HG03196 (cell line): ENCODE measurements around the gene PLPP1.

Experiments used
- ATAC-seq: cut with Tn5 transposase; IDR thresholded peaks from one replicate; pipeline ENCODE4 v1.9.1; 2021; ENCODE audit not compliant: unreplicated experiment

PLPP1 gene

DNA sequence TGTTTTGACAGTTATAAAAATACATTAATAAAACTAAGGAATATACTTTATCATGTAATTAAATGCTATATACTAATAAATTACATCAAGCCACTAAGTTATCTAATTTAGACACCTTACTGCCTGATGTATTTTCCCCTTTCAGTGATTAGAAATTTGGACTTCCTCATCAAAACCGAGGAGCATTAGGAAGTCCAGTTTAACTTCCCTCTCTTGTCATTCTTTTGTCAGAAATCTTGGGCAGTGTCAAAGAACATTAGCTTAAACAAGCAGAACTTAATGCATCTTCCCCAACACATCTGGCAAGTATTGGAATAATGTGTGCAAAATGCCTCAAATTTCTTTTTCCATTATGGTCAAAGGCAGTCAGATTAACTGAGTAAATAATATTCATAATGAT, 81.6 kb downstream of the PLPP1 start:
- ATAC-seq = no peak

DNA sequence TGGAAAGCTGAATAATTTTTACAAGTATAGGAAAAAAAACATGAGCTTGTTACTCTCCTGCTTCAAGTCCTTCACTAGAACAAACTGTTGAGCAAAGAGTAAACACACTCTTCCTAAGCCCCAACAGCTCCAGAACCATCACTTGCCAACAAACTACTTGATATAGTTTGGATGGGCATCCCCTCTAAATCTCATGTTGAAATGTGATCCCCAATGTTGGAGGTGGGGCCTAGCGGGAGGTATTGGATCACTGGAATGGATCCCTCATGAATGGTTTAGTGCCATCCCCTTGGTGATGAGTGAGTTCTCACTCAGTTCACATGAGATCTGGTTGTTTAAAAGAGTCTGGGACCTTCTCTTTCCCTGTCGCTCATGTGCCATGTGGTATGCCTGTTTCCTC, 82.8 kb downstream of the PLPP1 start:
- no peak for ATAC-seq

GRCh38 chr5:55450050-55450765, 84.6 kb downstream of the PLPP1 start:
- no peak for ATAC-seq

- no peak for ATAC-seq
These were observed 88.0 kb downstream of the PLPP1 start for GRCh38 chr5:55446640-55447351.

- no peak for ATAC-seq
These were observed 89.0 kb downstream of the PLPP1 start for GRCh38 chr5:55445791-55446190.

DNA sequence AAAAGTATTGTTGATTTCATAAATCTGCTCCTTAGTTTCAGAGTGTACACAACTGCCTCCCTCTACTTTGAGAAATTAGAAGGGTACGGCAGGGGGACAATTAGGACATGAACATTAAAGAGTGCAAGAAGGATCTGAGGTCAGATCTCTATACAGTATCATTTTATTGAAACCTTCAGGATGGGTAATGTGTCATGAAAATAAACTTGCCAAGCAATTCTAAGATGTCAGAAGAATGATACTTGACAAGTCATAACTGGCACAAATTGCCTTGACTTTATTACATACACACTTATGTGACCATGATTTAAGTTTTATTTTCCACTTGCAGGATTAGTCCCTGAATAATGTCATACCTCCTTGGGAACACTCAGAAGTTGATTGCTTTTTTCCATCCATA, 92.8 kb downstream of the PLPP1 start:
- ATAC-seq = no peak

GRCh38 chr5:55441107-55441771, 93.5 kb downstream of the PLPP1 start:
- no peak for ATAC-seq

- no peak for ATAC-seq
These were observed 94.5 kb downstream of the PLPP1 start for GRCh38 chr5:55440188-55440646.

DNA sequence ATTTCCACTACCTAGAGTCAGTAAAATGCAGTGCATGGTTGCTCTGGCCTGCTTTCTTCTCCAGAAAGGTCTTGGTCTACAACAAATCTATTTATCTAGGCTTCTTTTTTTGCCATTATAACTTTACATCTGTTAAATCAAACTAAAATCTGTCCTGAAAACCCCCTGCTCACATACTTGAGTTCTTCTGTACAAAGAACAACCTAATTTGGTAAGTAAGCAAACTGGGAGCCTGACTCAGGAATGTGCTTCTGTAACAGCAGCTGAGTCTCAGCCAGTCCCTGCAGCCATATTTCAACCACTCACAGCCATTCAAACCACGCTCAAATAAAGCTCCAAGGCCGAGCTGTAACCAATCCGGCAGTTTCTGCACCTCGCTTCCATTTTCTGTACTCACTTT, 95.8 kb downstream of the PLPP1 start:
- ATAC-seq = no peak

DNA sequence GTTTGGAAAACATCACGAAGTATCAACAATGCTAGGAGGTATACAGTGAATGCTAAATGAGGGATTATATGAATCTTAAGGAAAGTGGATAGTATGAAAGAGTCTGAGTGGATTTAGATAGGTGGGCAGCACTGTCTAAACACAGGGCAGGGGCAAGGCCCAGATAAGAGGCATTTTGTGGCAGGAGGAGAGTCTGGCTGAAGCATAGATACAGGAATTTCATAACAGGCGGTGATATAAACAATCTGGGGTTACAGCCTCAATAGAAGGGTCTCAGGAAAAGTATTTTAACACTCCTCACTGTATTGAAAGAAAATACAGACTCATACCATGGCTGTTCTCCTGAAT, 96.9 kb downstream of the PLPP1 start:
- ATAC-seq = no peak

- ATAC-seq = no peak
These were observed 97.3 kb downstream of the PLPP1 start for GRCh38 chr5:55437452-55437851.

DNA sequence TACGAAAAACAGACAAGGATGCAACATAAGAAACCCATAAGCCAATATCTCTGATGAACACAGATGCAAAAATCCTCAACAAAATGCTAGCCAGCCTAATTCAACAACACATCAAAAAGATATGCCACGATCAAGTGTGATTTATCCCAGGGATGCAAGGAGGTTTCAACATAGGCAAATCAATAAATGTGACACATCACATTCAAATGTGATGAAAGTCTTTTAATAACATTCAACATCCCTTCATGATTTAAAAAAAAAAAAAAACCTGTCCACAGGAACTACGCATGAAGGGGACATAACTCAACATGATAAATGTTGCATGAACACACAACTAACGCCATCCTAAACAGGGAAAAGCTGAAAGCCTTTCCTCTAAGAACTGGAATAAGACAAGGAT, 102.2 kb downstream of the PLPP1 start:
- no peak for ATAC-seq

- no peak for ATAC-seq
These were observed 105.0 kb downstream of the PLPP1 start for GRCh38 chr5:55429613-55430253.

- no peak for ATAC-seq
These were observed 105.5 kb downstream of the PLPP1 start for GRCh38 chr5:55429221-55429612.

GRCh38 chr5:55427157-55427556, 107.6 kb downstream of the PLPP1 start:
- ATAC-seq = no peak

- ATAC-seq = no peak
These were observed 108.3 kb downstream of the PLPP1 start for GRCh38 chr5:55426455-55426854.

DNA sequence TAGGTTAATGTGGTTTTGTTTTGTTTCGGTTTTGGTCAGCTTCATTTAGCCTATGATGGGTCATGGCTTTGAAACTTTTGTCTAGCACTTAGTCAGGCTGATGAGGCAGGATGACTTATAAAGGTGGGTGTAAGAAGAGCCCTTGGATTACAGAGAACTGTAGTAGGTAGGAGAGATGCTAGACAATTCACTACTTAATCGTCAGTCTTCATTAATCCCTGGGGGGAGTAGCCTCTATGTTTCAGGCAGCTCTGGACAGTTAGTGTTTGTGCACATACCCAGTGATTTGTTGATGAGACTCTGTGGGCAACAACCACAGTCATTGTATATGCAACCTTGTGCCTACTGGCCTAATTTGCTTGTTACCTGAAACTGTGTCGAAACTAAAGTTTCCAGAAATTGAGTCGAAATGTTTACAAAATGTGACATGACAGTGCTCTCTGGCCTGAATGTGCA, 113.7 kb downstream of the PLPP1 start:
- ATAC-seq = no peak

DNA sequence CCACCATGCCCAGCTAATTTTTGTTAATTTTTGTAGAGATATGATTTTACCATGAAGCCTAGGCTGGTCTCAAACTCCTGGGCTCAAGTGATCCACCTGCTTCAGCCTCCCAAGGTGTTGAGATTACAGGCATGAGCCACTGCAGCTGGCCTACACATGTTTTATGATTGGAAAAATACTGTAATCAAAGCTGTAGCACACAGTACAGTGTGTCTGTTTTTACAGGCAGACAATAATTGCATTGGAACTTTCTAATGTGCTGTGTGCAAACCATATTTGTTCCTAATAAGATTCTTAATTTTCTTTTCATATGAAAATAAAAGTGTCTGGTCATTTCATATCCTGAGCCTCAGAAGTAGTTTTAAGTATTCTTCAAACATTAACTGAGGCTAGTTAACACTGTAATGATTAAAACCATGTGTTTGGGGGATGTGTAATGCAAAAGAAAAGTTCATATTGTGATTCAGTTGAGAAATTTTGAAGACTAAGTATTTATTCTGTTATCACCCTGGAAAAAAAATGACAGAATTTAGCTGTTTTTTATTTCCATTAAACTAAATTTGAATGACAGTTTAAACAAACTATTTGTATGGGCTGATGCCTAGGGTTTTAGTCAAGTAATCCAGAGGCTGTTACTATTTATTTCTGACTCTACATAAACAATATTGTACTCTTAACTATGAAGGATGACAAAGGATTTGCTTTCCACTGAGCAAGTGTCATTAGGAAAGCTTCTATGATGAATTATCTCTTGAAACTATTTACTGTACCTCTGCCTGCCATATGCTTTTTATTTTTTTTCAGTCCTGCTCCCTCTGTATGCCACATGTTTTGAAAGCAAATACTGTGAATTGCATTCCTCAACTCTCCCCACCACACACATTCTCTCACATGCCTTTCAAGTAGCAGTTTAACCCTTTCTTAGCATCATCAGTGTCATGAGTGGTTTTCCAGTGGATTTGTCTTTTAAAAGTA, 115.5 kb downstream of the PLPP1 start:
- ATAC-seq = no peak

DNA sequence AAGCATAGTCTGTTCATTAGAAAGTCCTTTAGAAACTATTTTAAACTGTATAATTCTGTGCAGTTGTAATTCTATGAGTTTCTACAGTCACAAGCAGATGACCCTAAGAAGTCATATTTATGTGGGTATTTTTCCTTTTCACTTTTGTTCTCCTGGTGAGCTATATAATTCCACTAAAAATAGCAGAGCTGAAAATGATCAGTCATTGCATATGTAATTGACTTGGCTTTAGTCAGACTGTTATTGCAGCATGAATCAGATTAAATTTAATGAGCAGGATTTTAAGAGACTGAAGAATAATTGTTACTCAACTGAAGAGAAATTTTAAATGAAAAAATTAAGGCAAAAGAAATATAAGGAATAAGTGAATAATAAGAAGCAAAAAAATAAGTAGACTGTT, 118.5 kb downstream of the PLPP1 start:
- no peak for ATAC-seq

GRCh38 chr5:55415071-55415470, 119.7 kb downstream of the PLPP1 start:
- no peak for ATAC-seq
